HepG2 (cell line): ENCODE data around the gene NXT1. TPM values are rescaled to one million over a fixed set of nuclear protein-coding genes. Genes with fewer than 3 reads are reported as not detected.

ENCODE experiments used
- CHCHD3 ChIP-seq: sonication (generic); formaldehyde crosslinking; IDR thresholded peaks from 2 replicates; pipeline ENCODE4 v1.8.0; 2022; ENCODE audit warnings: mild to moderate bottlenecking, missing genetic modification reagents, moderate library complexity
- FOSL1 ChIP-seq: sonication (generic); formaldehyde crosslinking; IDR thresholded peaks from 2 replicates; pipeline ENCODE4 v1.9.0; 2021; ENCODE audit warnings: missing genetic modification reagents, borderline replicate concordance
- FOXK2 ChIP-seq: fragments of 450-650 bp; IDR thresholded peaks from 2 replicates; pipeline ENCODE4 v1.6.1; 2016
- GABPA ChIP-seq, 2 experiments: IDR thresholded peaks; 2 replicates each; pipeline ENCODE4 v1.6.1; 2011 to 2016; ENCODE audit warnings: low read depth in 2 of 2, low read length in 1 of 2, missing biosample characterization in 1 of 2, missing genetic modification characterization in 1 of 2
- HMG20A ChIP-seq: IDR thresholded peaks from 2 replicates; pipeline ENCODE4 v1.6.1; 2016; ENCODE audit warnings: borderline replicate concordance
- JARID2 ChIP-seq: sonication (generic); formaldehyde crosslinking; IDR thresholded peaks from 2 replicates; pipeline ENCODE4 v1.8.1; 2023; ENCODE audit warnings: missing genetic modification reagents, inconsistent platforms; ENCODE audit not compliant: insufficient replicate concordance
- MAFK ChIP-seq, 2 experiments: IDR thresholded peaks in 1 of 2; conservative IDR thresholded peaks in 1 of 2; 2 replicates each; pipeline ENCODE4 v1.6.1; 2011; ENCODE audit warnings: improper control_type of control experiment in 2 of 2, low read length in 2 of 2
- MED13 ChIP-seq: sonication (generic); formaldehyde crosslinking; IDR thresholded peaks from 2 replicates; pipeline ENCODE4 v1.5.0; 2020; ENCODE audit warnings: missing genetic modification reagents
- MEIS2 ChIP-seq: sonication (generic); formaldehyde crosslinking; IDR thresholded peaks from 2 replicates; pipeline ENCODE4 v1.9.0; 2021; ENCODE audit warnings: mild to moderate bottlenecking, missing genetic modification reagents
- PAF1 ChIP-seq: IDR thresholded peaks from 2 replicates; pipeline ENCODE4 v1.6.1; 2016; ENCODE audit warnings: missing genetic modification reagents, missing compliant biosample characterization
- SMAD3 ChIP-seq: sonication (generic); formaldehyde crosslinking; IDR thresholded peaks from 2 replicates; pipeline ENCODE4 v1.4.0; 2020; ENCODE audit warnings: missing genetic modification reagents
- SMARCE1 ChIP-seq: fragments of 450-650 bp; IDR thresholded peaks from 2 replicates; pipeline ENCODE4 v1.6.1; 2017; ENCODE audit warnings: borderline replicate concordance
- ZFP36L1 ChIP-seq: sonication (generic); formaldehyde crosslinking; IDR thresholded peaks from 2 replicates; pipeline ENCODE4 v1.8.0; 2022; ENCODE audit warnings: mild to moderate bottlenecking, missing genetic modification reagents, moderate library complexity
- ZNF543 ChIP-seq: sonication (generic); formaldehyde crosslinking; IDR thresholded peaks from 2 replicates; pipeline ENCODE4 v1.4.0; 2020; ENCODE audit warnings: mild to moderate bottlenecking, missing genetic modification reagents
- polyA plus RNA-seq, 8 experiments: library from polyadenylated mRNA; depleted of rRNA in 3 of 8; stranded (reverse) in 7 of 8; unstranded in 1 of 8; fragments of >200 nt; fragmentation: Illumina TruSeq in 4 of 8; extraction: Trizol in 4 of 8; gene quantifications; 2 replicates each; pipeline versions ENCODE4 v1.2.1 to v1.2.3, GENCODE V29; 2011 to 2016; ENCODE audit warnings: low read depth in 4 of 8, missing spikeins in 1 of 8, mixed read lengths in 1 of 8; ENCODE audit not compliant: insufficient read depth in 1 of 8
- total RNA-seq, 5 experiments: library from RNA; depleted of rRNA; stranded (reverse); fragments of >200 nt; fragmentation: Illumina TruSeq; extraction: Trizol; gene quantifications; 2 replicates each; pipeline ENCODE4 v1.2.3, GENCODE V29; 2016; ENCODE audit warnings: low read depth in 1 of 5
- TF ChIP-seq, protein P1 (sequence below): sonication (generic); formaldehyde crosslinking; IDR thresholded peaks from 2 replicates; pipeline ENCODE4 v1.9.0; 2022; ENCODE audit warnings: missing genetic modification reagents, mild to moderate bottlenecking, borderline replicate concordance
- TF ChIP-seq, protein P2 (sequence below), 2 experiments: sonication (generic) in 1 of 2; formaldehyde crosslinking in 1 of 2; IDR thresholded peaks; 2 replicates each; pipeline versions ENCODE4 v1.4.0 to v1.6.1; 2018 to 2020; ENCODE audit warnings: missing genetic modification reagents in 2 of 2, borderline replicate concordance in 1 of 2, low read depth in 1 of 2, mild to moderate bottlenecking in 1 of 2, missing biosample characterization in 1 of 2
- TF ChIP-seq, protein P3 (sequence below): fragments of 450-650 bp; IDR thresholded peaks from 2 replicates; pipeline ENCODE4 v1.6.1; 2017; ENCODE audit warnings: mild to moderate bottlenecking
- TF ChIP-seq, protein P4 (sequence below): sonication (generic); formaldehyde crosslinking; IDR thresholded peaks from 2 replicates; pipeline ENCODE4 v1.4.0; 2020; ENCODE audit warnings: low read depth, missing genetic modification reagents

NXT1 gene
- total and polyA plus RNA-seq, 2 of the 13 experiments (the other 11 are each of a cell fraction or from before 2014, with no cell fraction given) = 35.6 to 65.9 TPM

DNA sequence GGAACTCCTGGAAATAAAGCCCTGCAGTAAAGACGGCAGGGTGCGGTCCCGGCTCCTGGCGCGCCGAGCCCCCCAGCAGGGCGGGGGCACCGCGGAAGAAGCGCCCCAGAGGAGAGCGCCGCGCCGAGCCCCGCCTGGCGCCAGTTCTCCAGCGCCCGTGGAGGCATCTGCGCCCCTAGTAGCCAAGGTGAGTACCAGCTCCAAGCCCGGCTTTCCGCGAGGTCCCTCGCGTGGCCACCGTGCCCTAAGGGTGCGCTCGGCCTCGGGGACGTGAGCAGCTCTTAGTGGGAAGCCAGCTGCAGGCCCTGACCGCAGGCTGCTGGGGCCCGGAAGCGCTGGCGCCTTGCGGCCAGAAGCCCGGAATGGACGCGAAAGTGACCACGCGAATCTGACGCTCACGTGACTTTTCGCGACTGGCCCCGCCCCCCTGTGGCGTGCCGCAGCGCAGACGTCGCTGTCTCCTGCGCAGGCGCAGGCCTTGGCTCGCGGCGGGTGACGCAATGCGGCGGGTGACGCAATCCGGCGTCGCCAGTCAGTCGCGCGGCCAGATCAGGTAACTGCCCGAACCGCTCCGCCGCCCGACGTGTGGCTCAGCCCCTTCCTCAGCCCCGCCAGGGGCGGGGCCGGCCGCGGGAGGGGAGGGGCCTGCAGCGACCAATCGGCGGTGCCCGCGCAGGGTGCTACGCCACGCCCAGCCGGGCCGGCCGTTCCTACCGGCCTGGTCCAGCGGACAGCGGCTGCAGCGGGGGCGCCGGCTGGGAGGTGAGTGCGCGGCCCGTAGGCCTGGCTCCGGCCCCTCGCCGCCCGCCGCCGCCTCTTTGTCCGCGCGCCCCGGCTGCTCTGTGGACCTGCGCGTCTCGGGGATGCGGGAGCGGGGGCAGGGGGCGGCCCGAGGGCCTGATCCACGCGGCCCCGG is 11.1 kb downstream of the NXT1 start, which contains the start of gene GZF1 (continued):
- TF ChIP-seq, protein P1, sequence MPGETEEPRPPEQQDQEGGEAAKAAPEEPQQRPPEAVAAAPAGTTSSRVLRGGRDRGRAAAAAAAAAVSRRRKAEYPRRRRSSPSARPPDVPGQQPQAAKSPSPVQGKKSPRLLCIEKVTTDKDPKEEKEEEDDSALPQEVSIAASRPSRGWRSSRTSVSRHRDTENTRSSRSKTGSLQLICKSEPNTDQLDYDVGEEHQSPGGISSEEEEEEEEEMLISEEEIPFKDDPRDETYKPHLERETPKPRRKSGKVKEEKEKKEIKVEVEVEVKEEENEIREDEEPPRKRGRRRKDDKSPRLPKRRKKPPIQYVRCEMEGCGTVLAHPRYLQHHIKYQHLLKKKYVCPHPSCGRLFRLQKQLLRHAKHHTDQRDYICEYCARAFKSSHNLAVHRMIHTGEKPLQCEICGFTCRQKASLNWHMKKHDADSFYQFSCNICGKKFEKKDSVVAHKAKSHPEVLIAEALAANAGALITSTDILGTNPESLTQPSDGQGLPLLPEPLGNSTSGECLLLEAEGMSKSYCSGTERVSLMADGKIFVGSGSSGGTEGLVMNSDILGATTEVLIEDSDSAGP (CRISPR knock-in tag) = peak; percentile 98
- TF ChIP-seq SMAD3 (CRISPR knock-in tag) (peak; percentile 86), CHCHD3 (CRISPR knock-in tag) (no peak; the same call in 1 of the 2 replicates), FOSL1 (CRISPR knock-in tag) (peak; percentile 65; the same call in 1 of the 2 replicates), GABPA (IDR thresholded peaks at IDR 0.05; ENCODE audit: low read depth, low read length) (peak; percentile 33; the same call in 1 of the 2 replicates), GABPA (CRISPR knock-in tag; IDR thresholded peaks at IDR 0.05; ENCODE audit: low read depth) (peak; percentile 78), PAF1 (no peak), SMARCE1 (no peak), FOXK2 (peak; percentile 70; the same call in 1 of the 2 replicates), MED13 (CRISPR knock-in tag) (peak; percentile 76; the same call in 1 of the 2 replicates), JARID2 (CRISPR knock-in tag) (peak; percentile 97), MAFK (conservative IDR thresholded peaks at IDR 0.05 in 1 of 2, IDR thresholded peaks at IDR 0.05 in 1 of 2; ENCODE audit: low read length in 2 of 2) (peak in 1 of 2 experiments; percentile 38; a peak in 2 of 4 replicates), ZFP36L1 (CRISPR knock-in tag) (peak; percentile 92), ZNF543 (peak; percentile 99), HMG20A (CRISPR knock-in tag) (peak; percentile 14; the same call in 1 of the 2 replicates), MEIS2 (CRISPR knock-in tag) (peak; percentile 88; the same call in 1 of the 2 replicates)
- TF ChIP-seq, protein P2, sequence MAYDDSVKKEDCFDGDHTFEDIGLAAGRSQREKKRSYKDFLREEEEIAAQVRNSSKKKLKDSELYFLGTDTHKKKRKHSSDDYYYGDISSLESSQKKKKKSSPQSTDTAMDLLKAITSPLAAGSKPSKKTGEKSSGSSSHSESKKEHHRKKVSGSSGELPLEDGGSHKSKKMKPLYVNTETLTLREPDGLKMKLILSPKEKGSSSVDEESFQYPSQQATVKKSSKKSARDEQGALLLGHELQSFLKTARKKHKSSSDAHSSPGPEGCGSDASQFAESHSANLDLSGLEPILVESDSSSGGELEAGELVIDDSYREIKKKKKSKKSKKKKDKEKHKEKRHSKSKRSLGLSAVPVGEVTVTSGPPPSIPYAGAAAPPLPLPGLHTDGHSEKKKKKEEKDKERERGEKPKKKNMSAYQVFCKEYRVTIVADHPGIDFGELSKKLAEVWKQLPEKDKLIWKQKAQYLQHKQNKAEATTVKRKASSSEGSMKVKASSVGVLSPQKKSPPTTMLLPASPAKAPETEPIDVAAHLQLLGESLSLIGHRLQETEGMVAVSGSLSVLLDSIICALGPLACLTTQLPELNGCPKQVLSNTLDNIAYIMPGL (CRISPR knock-in tag; IDR thresholded peaks at IDR 0.05; ENCODE audit: borderline replicate concordance in 1 of 2, low read depth in 1 of 2) = peak; percentile 95 to 96
- TF ChIP-seq, protein P3, sequence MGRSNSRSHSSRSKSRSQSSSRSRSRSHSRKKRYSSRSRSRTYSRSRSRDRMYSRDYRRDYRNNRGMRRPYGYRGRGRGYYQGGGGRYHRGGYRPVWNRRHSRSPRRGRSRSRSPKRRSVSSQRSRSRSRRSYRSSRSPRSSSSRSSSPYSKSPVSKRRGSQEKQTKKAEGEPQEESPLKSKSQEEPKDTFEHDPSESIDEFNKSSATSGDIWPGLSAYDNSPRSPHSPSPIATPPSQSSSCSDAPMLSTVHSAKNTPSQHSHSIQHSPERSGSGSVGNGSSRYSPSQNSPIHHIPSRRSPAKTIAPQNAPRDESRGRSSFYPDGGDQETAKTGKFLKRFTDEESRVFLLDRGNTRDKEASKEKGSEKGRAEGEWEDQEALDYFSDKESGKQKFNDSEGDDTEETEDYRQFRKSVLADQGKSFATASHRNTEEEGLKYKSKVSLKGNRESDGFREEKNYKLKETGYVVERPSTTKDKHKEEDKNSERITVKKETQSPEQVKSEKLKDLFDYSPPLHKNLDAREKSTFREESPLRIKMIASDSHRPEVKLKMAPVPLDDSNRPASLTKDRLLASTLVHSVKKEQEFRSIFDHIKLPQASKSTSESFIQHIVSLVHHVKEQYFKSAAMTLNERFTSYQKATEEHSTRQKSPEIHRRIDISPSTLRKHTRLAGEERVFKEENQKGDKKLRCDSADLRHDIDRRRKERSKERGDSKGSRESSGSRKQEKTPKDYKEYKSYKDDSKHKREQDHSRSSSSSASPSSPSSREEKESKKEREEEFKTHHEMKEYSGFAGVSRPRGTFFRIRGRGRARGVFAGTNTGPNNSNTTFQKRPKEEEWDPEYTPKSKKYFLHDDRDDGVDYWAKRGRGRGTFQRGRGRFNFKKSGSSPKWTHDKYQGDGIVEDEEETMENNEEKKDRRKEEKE = no peak
- TF ChIP-seq, protein P4, sequence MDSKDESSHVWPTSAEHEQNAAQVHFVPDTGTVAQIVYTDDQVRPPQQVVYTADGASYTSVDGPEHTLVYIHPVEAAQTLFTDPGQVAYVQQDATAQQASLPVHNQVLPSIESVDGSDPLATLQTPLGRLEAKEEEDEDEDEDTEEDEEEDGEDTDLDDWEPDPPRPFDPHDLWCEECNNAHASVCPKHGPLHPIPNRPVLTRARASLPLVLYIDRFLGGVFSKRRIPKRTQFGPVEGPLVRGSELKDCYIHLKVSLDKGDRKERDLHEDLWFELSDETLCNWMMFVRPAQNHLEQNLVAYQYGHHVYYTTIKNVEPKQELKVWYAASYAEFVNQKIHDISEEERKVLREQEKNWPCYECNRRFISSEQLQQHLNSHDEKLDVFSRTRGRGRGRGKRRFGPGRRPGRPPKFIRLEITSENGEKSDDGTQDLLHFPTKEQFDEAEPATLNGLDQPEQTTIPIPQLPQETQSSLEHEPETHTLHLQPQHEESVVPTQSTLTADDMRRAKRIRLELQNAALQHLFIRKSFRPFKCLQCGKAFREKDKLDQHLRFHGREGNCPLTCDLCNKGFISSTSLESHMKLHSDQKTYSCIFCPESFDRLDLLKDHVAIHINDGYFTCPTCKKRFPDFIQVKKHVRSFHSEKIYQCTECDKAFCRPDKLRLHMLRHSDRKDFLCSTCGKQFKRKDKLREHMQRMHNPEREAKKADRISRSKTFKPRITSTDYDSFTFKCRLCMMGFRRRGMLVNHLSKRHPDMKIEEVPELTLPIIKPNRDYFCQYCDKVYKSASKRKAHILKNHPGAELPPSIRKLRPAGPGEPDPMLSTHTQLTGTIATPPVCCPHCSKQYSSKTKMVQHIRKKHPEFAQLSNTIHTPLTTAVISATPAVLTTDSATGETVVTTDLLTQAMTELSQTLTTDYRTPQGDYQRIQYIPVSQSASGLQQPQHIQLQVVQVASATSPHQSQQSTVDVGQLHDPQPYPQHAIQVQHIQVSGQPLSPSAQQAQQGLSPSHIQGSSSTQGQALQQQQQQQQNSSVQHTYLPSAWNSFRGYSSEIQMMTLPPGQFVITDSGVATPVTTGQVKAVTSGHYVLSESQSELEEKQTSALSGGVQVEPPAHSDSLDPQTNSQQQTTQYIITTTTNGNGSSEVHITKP (CRISPR knock-in tag) = peak; percentile 77
